ENCODE results near the gene CNGA4. TPM values are rescaled to one million over a fixed set of nuclear protein-coding genes. Genes with fewer than 3 reads are reported as not detected.

The CNGA4 gene
- polyA plus RNA-seq: under 1 TPM; 0.13 to 0.56 (median 0.18) TPM

- no peak within 1 kb of the TSS for H3K27ac ChIP-seq (ENCODE audit: low read depth, low read length)
- WGBS, 3 donors: 78 to 97% (median 82%) methylated on average over 1 of the region's 1 CpG
These were observed at the start of gene CNGA4 for GRCh38 chr11:6238902-6239301. CNGA4 (plus strand) TSS chr11:6239089; CDS start chr11:6239207, 118 bp downstream.

- no peak overlapping the region for H3K27ac ChIP-seq (ENCODE audit: low read depth, low read length)
These were observed 47.1 kb upstream of the CNGA4 start for GRCh38 chr11:6191742-6192141.

- H3K27ac ChIP-seq (ENCODE audit: low read depth, low read length): no peak overlapping the region
- 74 to 76% (median 75%) methylated on average over 1 of the region's 1 CpG for WGBS, 3 donors
These were observed 44.8 kb upstream of the CNGA4 start for GRCh38 chr11:6194065-6194581.

GRCh38 chr11:6196396-6196795 is 42.5 kb upstream of the CNGA4 start:
- 42 to 57% (median 44%) methylated on average over 4 of the region's 4 CpGs for WGBS, 3 donors
- H3K27ac ChIP-seq (ENCODE audit: low read depth, low read length): no peak overlapping the region

GRCh38 chr11:6197466-6198200 is 41.3 kb upstream of the CNGA4 start:
- H3K27ac ChIP-seq (ENCODE audit: low read depth, low read length): no peak overlapping the region
- 83 to 85% (median 84%) methylated on average over 4 of the region's 4 CpGs for WGBS, 3 donors

- 98 to 100% (median 99%) methylated on average over 5 of the region's 5 CpGs for WGBS, 3 donors
These were observed 39.6 kb upstream of the CNGA4 start, which contains the start of gene OR52W1 for GRCh38 chr11:6199174-6199810. OR52W1 (plus strand) TSS chr11:6199224; CDS start chr11:6199224, 0 bp downstream.

GRCh38 chr11:6200975-6201374 is 37.9 kb upstream of the CNGA4 start:
- WGBS, 3 donors: 42 to 65% (median 52%) methylated on average over 4 of the region's 4 CpGs
- H3K27ac ChIP-seq (ENCODE audit: low read depth, low read length): peak overlapping the region; percentile 60

More at GRCh38 chr11:6199174-6199810, 39.6 kb upstream of the CNGA4 start, which contains the start of gene OR52W1:
- no peak within 1 kb of the TSS for H3K27ac ChIP-seq (ENCODE audit: low read depth, low read length)

- WGBS, 3 donors: 50 to 88% (median 63%) methylated on average over 2 of the region's 2 CpGs
- peak overlapping the region; percentile 60 for H3K27ac ChIP-seq (ENCODE audit: low read depth, low read length)
These were observed 37.4 kb upstream of the CNGA4 start for GRCh38 chr11:6201481-6201880.

GRCh38 chr11:6202041-6202440 is 36.8 kb upstream of the CNGA4 start:
- 67 to 97% (median 89%) methylated on average over 1 of the region's 1 CpG for WGBS, 3 donors
- no peak overlapping the region for H3K27ac ChIP-seq (ENCODE audit: low read depth, low read length)

- no peak overlapping the region for H3K27ac ChIP-seq (ENCODE audit: low read depth, low read length)
- 48 to 78% (median 51%) methylated on average over 3 of the region's 3 CpGs for WGBS, 3 donors
These were observed 35.6 kb upstream of the CNGA4 start for GRCh38 chr11:6203327-6203726.

- no peak overlapping the region for H3K27ac ChIP-seq (ENCODE audit: low read depth, low read length)
- WGBS, 3 donors: 64 to 100% (median 78%) methylated on average over 1 of the region's 1 CpG
These were observed 34.2 kb upstream of the CNGA4 start for GRCh38 chr11:6204706-6205105.

GRCh38 chr11:6205366-6205765 is 33.5 kb upstream of the CNGA4 start, which contains the start of gene C11orf42:
C11orf42 (plus strand) TSS chr11:6205557; CDS start chr11:6205616, 59 bp downstream.
- no peak within 1 kb of the TSS for H3K27ac ChIP-seq (ENCODE audit: low read depth, low read length)
- WGBS, 3 donors: 93 to 100% (median 95%) methylated on average over 1 of the region's 1 CpG

GRCh38 chr11:6206456-6207180 is 32.3 kb upstream of the CNGA4 start:
- WGBS, 3 donors: 61 to 93% (median 67%) methylated on average over 3 of the region's 3 CpGs
- no peak overlapping the region for H3K27ac ChIP-seq (ENCODE audit: low read depth, low read length)

GRCh38 chr11:6209801-6210200 is 29.1 kb upstream of the CNGA4 start:
- 94 to 97% (median 94%) methylated on average over 12 of the region's 12 CpGs for WGBS, 3 donors
- no peak overlapping the region for H3K27ac ChIP-seq (ENCODE audit: low read depth, low read length)

GRCh38 chr11:6210274-6210955 is 28.5 kb upstream of the CNGA4 start:
- WGBS, 3 donors: 96 to 99% (median 98%) methylated on average over 9 of the region's 9 CpGs

GRCh38 chr11:6214530-6214929 is 24.4 kb upstream of the CNGA4 start:
- WGBS, 3 donors: 95 to 98% (median 96%) methylated on average over 10 of the region's 10 CpGs
- H3K27ac ChIP-seq (ENCODE audit: low read depth, low read length): no peak overlapping the region

More at GRCh38 chr11:6210274-6210955, 28.5 kb upstream of the CNGA4 start:
- H3K27ac ChIP-seq (ENCODE audit: low read depth, low read length): no peak overlapping the region

GRCh38 chr11:6216501-6216900 is 22.4 kb upstream of the CNGA4 start:
- no peak overlapping the region for H3K27ac ChIP-seq (ENCODE audit: low read depth, low read length)
- WGBS, 3 donors: 91 to 95% (median 93%) methylated on average over 4 of the region's 4 CpGs

GRCh38 chr11:6217722-6218121 is 21.2 kb upstream of the CNGA4 start:
- H3K27ac ChIP-seq (ENCODE audit: low read depth, low read length): no peak overlapping the region
- 89 to 94% (median 93%) methylated on average over 18 to 19 of the region's 19 CpGs for WGBS, 3 donors
